ENCODE measurements around the gene NEMP2.
"Not testable (repeated sequence)": the region's sequence is repeated elsewhere in the genome, so short reads cannot be mapped to it uniquely, and the experiment has no call there.

The NEMP2 gene

GRCh38 chr2:190524928-190525327 lies 9.6 kb downstream of the NEMP2 start:
- no peak for DNase-seq

DNA sequence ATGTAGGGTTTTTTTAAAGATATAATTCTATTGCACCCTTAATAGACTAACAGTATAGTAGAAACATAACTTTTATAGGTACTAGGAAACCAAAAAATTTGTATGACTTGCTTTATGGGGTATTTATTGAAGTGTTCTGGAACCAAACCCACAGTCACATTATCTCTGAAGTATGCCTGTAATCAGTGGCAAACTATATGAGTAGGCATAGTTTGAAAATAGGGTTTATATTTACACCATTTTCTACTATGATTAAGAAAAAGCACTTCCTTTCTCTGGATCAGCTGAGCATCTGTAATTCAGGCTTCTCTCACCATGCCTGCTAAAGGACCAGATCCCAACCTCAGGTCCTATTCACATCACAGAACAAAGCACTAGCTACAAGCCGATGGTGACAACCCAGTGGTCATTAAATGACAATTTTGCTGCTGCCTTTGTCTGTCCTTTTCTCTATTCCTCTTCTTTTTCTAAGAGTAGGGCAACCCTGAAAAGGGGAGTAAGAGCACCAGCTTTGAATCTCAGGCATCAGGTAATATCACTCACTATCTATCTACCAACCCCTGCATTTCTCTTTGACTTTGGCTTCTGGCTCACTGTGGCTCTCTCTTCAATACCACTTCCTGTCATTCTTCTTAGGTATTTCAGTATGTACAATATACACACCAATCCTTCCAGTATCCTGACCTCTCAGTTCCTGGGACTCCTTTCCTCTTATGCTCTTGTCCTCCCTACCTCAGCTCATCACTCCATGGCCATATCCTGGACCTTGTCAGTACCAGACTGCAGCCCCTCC lies 14.4 kb downstream of the NEMP2 start:
- no peak for DNase-seq

DNA sequence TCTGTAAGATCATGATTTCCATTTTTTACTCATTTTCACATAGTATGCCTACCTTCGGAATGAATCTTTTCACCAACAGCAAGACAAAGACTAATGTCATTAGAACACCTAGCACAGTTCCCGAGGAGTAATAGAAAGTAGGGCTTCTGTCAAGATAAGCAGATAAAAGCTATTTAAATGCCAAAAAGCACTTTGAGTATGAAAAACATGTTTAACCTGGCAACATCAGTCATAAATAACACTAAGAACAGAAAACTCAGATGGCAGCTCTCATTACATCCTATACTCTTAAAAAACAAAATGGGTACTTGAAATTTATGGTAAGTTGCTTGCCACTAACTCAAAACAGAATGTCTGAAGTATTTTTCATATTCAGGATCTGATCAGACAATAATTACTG lies 17.1 kb downstream of the NEMP2 start:
- DNase-seq, result no peak

DNA sequence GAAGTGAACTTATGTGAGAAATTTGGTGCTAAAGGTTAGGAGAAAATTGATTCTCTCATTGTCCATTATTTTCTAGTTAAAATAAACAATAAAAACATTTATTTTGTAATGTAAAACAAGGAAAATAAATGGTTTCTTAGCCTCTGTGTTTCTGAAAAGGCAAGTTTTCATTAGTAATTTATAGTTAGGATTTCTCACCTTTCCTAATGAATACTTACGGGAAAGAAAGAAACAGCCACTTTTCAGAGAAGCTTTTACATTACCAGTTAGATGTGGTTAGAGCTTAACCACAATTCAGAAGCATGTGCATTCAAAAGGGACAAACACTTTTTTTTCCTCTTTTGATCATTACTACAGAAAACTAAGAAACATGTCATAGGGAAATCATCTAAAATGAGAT lies 18.8 kb downstream of the NEMP2 start:
- DNase-seq, result no peak

GRCh38 chr2:190514676-190515075 lies 19.8 kb downstream of the NEMP2 start:
- DNase-seq, result no peak

DNA sequence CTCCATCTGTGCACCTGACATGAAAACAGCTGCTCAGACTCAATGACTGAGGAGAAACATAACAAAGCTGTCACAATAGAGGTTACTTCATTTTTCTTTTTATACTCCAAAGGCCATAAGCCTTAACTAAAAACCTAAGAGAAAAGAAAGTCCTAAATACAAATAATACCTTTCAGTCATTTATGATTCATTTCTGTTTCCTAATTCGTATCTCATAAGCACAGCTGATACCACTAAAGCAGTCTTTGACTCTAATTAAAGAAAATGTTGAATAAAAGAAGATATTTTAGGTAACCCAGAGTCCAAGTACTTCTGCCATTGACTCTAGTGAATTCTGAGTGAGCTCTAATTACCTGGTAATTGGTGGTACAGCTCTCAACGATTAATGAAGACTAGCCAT lies 20.6 kb downstream of the NEMP2 start:
- no peak for DNase-seq

GRCh38 chr2:190512539-190513095 lies 21.9 kb downstream of the NEMP2 start:
- DNase-seq, result no peak

DNA sequence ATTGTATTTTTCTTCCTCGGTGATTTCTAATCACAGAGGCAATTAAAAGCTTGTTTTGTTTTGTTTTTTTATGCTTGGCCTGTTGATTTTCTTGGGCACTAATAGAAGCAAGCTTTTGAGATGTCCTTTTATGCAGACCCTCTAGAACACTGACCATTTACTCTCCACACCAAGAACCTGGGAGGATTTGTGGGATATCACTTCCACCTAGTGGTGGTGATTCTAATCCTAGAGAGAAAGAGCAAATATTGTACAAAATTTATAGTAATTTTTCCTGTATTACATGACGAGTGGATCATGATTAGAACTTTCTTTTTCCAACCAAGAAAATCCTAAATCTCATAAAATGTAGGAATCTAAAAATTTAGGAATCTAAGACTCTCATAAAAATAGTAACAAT lies 23.4 kb downstream of the NEMP2 start:
- no peak for DNase-seq

- not testable (repeated sequence) for DNase-seq
These were observed 24.6 kb downstream of the NEMP2 start for GRCh38 chr2:190509895-190510294.

GRCh38 chr2:190507135-190507534 lies 27.4 kb downstream of the NEMP2 start:
- no peak for DNase-seq

DNA sequence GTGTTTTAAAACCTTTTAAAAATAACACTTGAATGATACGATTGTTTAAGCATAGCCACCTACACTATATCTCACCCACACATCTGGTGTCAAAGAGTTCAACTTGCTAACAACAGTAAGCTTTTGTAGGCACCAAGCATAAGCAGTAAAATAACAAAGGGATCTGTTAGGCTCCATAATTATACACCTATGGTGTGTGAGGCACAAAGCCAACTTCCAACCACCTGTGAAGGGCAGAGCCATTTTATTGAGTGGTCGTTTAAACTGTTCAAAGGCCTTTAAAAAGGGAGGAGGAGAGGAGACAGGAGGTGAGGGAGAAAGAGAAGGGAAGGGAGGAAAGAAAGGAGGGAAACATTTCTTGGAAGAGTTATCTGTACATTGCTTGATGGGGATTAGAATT lies 27.9 kb downstream of the NEMP2 start:
- DNase-seq, result no peak

- no peak for DNase-seq
These were observed 28.8 kb downstream of the NEMP2 start for GRCh38 chr2:190505696-190506095.

GRCh38 chr2:190504912-190505311 lies 29.6 kb downstream of the NEMP2 start:
- DNase-seq, result no peak

- no peak for DNase-seq
These were observed 31.4 kb downstream of the NEMP2 start for GRCh38 chr2:190503088-190503487.

DNA sequence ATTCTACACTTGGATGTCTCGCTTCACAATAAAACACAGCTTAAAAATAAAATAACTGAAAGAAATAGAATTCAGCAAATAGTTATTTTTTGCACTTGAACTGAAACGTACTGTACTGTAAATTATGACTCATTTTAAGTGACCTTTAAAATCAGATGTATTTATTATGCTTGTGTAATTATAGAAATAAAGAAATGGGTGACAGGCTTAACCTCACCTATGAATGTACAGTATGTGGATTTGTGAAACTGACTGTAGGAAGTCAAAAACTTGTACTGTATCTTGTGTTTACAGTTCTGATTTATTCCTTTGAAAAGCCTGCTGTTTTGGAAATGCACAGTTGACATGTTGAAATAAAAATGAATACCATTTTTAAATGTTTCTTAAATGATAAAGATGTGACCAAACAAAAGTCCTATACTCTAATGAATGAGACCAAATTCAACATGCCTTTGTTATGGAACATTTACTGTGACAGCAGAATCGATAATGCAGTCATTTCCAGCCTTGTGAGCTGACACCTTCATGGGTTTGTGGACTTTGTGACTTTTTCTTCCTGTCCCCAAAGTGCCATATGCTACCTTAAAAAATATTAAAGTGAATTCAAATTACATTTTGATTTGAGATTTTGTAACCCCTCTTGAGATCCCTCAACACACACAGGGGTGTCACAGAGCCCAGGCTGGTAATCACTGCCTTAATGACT lies 32.7 kb downstream of the NEMP2 start:
- no peak for DNase-seq

DNA sequence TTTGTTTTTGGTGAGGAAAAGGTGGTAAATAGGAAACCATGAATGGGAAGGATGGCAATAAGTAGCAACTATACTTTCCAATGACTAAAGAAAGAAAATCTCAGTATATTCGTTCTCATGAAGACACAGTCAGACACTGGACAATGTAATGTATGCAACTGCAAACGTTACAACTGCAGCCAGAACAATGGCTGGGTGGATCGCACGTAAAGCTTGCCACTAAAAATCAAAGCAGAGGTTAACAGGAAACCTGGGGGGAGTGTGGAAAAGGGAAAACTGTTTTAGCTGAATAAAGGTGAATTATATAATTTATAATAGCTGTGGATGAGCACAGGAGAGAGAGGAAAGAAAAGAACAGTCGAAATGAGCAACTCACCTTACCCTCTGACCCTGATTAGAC lies 33.3 kb downstream of the NEMP2 start:
- no peak for DNase-seq

- DNase-seq, result no peak
These were observed 34.4 kb downstream of the NEMP2 start for GRCh38 chr2:190500054-190500502.

DNA sequence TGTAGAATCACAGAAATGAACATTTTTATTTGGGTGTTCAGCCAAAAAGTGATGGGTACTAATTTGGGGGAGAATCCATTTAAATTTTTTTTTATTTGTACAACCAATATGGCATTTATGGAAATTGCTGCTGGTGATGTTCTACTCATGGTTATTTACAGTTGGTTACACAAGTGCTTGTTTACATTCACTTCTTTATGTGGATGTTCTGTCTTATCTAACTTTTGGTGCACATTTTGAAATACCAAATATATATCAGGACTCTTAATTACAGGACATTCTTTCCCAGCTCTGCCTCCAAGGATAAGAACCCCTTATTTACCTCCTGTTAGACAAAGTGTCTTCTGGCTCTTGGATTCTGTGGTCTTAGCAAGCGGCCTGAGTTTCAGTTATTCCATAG lies 35.2 kb downstream of the NEMP2 start:
- no peak for DNase-seq

- no peak for DNase-seq
These were observed 37.1 kb downstream of the NEMP2 start for GRCh38 chr2:190497428-190497827.

DNA sequence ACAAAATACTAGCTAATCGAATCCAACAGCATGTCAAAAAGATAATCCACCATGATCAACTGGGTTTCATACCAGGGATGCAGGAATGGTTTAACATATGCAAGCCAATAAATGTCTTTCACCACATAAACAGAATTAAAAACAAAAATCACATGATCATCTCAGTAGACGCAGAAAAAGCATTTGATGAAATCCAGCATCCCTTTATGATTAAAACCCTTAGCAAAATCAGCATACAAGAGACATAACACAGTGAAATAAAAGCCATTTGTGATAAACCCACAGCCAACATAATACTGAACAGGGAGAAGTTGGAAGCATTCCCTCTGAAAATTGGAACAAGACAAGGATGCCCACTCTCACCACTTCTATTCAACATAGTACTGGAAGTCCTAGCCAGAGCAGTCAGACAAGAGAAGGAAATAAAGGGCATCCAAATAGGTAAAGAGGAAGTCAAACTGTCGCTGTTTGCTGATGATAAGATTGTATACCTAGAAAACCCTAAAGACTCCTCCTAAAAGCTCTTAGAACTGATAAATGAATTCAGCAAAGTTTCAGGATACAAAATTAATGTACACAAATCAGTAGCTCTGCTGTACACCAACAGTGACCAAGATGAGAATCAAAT lies 39.8 kb downstream of the NEMP2 start:
- DNase-seq, result not testable (repeated sequence)

DNA sequence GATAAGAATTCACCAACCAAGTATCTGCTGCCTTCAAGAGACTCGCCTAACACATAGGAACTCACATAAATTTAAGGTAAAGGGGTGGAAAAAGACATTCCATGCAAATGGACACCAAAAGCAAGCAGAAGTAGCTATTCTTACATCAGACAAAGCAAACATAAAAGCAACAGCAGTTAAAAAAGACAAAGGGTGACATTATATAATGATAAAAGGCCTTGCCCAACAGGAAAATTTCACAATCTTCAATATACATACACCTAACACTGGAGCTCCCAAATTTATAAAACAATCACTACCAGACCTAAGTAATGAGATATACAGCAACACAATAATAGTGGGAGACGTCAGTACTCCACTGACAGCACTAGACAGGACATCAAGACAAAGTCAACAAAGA lies 41.4 kb downstream of the NEMP2 start:
- DNase-seq, result no peak

- no peak for DNase-seq
These were observed 44.0 kb downstream of the NEMP2 start for GRCh38 chr2:190490502-190490901.

GRCh38 chr2:190489475-190489874 lies 45.0 kb downstream of the NEMP2 start:
- no peak for DNase-seq

Measured in activated CD4-positive, alpha-beta T cell treated with anti-CD3 and anti-CD28 coated beads, Interleukin-2, amount 50 U/mL, for 1 hour (primary cell).